HG02678 (cell line): ENCODE measurements around the gene PGRMC1.
"Not testable (repeated sequence)": the region's sequence is repeated elsewhere in the genome, so short reads cannot be mapped to it uniquely, and the experiment has no call there.

Experiments used
- ATAC-seq: cut with Tn5 transposase; IDR thresholded peaks from one replicate; pipeline ENCODE4 v1.9.1; 2021; ENCODE audit warnings: mild to moderate bottlenecking, moderate library complexity; ENCODE audit not compliant: unreplicated experiment

Gene PGRMC1

DNA sequence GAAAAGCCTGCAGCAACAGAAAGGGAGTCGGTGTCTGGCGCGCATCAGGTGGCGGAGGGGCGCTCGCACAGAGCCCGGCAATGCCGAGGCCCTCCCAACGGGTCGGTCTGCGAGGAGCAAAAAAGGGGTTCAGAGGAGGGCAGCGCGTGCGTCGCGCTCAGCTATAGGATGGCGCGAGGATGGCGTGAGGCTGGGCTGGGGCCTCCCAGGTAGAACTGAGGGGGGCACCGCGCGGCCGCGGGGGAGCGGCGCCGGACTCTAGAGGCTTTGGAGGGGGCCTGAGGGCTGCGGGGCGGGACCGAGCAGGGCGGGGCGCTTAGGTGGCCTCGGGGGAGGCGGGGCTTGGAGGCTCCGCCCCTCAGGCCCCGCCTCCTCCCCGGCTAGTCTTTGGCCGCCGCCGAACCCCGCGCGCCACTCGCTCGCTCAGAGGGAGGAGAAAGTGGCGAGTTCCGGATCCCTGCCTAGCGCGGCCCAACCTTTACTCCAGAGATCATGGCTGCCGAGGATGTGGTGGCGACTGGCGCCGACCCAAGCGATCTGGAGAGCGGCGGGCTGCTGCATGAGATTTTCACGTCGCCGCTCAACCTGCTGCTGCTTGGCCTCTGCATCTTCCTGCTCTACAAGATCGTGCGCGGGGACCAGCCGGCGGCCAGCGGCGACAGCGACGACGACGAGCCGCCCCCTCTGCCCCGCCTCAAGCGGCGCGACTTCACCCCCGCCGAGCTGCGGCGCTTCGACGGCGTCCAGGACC lies at the start of gene PGRMC1:
Gene PGRMC1 (plus strand): TSS at position 414 of the 751 bp plus-strand sequence. CDS start 79 bp downstream, at position 493.
- ATAC-seq: peak; percentile 93

DNA sequence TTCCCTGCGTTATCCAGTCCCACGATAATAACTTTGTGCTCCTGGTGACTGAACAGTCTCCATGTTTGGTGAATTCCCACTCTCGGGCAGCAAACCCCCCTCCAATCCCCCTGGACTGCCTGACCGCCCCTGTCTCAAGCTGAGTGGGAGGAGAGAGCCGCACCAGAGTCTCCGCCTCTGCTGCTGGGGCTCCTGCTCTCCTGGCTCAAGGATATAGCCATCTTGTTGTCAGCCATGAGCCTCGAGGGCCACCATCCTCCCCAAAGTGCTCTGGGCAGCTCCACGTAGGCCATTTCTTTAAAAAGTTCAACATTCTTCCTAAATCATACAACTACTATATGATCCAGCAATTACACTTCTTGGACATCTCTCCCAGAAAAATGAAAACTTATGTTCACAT lies 49.3 kb upstream of the PGRMC1 start:
- no peak for ATAC-seq

DNA sequence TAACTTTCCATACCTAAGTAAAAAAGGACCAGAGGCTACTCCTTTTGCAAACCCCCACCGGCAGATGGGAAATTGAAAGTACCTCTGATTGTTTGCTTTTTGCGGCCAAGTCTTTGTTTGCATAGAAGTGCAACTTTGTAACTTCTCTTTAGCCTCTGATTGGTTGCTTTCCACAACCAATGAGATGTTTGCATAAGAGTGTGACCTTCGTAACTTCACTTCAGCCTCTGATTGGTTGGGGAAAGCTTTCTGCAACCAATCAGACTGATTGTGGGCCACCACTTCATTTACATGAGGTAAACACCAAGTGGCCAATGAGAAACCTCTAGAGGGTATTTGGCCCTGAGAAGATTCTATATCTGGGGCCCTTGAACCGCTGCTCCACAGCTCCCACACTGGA lies 48.8 kb upstream of the PGRMC1 start:
- no peak for ATAC-seq

DNA sequence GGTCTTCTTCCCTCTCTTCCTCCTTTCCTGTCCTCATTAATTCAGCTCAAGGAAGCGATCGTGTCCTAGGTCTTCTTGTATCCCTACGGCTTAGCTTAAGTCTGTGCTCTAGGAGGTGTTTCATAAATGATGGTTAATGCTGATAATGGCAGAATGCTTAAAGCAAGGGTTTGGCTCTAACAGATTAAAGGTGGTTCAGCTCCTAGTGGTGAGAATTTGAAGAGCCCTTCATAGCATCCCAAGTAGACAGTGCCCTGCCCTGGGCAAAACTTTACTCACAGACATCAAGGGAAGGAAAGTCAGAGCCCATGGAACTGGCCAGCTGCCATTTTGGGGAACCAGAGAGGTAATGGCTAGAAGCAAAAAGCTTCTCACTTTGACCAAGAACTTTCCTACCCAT lies 47.0 kb upstream of the PGRMC1 start:
- ATAC-seq: no peak

DNA sequence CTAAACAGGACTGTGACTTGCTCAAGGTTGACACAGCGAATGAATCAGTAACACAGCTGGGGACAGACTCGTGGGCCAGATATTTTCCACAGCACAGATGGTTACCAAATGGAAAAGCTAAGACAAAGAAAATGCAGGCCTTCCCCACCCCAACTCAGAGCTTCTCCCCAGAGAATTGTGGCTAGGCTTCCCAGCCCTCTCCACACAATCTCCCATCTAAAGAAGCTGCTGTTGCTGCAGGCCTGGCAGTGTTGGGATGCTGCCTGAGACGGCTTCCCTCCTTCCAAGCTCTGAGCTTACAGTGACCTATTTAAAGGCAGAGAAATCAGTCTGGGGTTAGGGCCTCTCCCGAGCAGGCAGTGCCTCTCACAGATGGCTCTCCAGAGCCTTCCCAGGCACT lies 46.5 kb upstream of the PGRMC1 start:
- no peak for ATAC-seq

DNA sequence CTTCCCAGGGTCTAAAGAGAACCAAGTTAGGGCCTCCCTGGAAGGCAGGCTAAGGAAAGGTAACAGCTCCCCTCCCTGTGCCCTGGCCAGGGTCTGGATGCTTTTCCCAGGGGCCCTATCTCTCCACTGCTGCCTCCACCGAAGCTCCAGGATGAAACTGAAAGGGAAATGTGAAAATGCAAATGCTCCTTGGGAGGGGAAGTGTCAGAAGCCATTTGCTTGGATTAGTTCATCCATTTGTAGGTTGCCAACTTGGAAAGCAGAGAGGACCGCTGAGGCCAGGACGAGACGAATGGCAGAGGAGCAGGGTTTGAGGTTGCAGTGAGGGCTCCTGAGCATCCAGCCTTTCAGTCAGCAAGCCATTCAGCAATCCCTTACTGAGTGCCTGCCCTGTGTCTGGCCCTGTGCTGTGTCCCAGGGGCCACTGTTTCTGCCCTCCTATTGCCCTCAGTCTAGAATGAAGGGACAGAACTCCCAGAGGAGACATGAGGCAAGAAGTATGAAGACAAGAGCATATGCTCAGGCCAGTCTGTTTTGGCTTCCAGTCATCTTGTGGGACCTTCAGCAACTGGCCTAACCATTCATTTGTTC lies 45.9 kb upstream of the PGRMC1 start:
- no peak for ATAC-seq

DNA sequence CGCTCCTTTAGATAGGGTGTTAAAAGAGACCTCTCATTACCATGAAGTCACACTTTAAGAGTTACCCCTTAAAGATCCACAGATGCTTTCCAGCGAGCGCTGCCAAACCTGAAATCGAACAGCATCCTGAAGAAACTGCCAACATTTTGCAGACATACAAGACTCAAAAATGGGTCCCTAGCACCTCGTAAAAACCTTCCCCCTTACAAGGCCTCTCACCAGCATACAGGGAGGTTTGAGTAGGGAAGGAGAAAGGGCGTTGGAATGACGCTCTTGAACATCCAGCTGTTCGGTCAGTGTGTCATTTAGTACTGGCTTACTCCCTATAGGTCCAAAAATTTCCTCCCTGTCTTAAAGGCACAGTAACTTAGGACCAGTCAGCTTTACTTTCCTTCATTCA lies 45.3 kb upstream of the PGRMC1 start:
- ATAC-seq: no peak

DNA sequence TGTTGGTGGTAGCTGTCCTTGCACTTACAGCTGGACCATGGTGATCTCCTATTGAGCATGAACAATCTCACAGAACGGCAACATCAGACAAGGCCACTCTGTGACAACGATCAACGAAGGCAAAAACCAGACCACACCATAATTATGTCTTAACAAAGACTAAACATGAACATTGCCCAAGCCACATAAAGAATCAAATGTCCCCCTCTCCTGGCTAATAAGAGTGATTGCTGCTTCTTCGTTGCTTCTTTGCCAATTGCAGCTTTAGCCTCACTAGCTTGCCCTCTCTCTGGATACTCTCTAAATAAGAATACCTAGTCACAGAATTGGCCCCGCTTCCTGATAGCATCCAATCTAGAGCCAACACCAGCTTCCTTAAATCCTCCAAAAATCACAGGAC lies 41.5 kb upstream of the PGRMC1 start:
- ATAC-seq: no peak

DNA sequence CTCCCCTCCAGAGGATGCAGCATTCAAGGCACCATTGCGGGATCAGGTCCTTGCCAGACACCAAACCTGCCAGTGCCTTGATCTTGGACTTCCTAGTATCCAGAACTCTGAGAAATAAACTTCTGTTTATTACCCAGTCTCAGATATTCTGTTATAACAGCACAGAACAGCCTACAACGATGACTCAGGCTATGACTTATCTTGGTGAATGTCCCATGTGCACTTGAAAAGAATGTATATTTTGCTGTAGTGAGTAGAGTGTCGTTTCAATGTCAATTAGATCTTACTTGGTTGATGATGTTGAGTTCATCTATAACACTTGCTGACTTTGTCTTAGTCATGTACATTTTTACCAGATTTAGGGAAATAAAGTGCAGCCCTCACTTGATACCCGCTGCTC lies 34.5 kb upstream of the PGRMC1 start:
- no peak for ATAC-seq

DNA sequence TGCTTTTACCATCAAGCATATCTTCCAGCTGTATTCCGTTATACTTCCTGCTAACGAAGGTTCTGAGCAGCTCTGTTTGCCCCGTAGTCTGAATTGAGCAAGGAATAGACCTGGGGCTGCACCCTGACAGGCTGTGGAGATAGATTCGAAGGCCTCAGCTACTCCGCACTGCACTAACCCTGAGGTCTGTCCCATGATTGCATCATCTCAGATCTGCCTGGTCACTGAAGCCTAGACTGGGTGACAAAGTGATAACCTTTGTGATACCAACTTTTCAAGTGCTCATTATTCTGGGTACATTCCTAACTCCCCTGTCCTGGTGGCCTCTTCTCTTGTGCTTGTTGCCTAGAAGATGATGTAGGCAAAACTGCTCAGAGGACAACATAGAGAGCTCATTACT lies 29.9 kb upstream of the PGRMC1 start:
- ATAC-seq: no peak

DNA sequence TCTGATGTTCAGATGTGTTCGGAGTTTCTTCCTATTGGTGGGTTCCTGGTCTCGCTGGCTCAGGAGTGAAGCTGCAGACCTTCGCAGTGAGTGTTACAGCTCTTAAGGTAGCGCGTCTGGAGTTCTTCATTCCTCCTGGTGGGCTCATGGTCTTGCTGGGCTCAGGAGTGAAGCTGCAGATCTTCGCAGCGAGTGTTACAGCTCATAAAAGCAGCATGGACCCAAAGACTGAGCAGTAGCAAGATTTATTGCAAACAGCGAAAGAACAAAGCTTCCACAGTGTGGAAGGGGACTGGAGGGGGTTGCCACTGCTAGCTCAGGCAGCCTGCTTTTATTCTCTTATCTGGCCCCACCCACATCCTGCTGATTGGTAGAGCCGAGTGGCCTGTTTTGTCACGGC lies 28.6 kb upstream of the PGRMC1 start:
- ATAC-seq: not testable (repeated sequence)

DNA sequence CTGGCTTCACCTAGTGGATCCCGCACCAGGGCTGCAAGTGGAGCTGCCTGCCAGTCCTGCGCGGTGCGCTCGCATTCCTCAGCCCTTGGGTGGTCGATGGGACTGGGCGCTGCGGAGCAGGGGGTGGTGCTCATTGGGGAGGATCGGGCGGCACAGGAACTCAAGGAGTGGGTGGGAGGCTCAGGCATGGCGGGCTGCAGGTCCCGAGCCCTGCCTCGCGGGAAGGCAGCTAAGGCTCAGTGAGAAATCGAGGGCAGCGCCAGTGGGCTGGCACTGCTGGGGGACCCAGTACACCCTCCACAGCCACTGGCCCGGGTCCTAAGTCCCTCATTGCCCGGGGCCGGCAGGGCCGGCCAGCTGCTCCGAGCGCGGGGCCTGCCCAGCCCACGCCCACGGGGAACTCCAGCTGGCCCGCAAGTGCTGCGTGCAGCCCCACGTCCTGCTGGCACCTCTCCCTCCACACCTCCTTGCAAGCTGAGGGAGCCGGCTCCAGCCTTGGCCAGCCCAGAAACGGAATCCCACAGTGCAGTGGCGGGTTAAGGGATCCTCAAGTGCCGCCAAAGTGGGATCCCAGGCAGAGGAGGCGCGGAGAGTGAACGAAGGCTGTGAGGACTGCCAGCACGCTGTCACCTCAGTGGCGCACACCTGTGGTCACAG lies 27.6 kb upstream of the PGRMC1 start:
- ATAC-seq: no peak

DNA sequence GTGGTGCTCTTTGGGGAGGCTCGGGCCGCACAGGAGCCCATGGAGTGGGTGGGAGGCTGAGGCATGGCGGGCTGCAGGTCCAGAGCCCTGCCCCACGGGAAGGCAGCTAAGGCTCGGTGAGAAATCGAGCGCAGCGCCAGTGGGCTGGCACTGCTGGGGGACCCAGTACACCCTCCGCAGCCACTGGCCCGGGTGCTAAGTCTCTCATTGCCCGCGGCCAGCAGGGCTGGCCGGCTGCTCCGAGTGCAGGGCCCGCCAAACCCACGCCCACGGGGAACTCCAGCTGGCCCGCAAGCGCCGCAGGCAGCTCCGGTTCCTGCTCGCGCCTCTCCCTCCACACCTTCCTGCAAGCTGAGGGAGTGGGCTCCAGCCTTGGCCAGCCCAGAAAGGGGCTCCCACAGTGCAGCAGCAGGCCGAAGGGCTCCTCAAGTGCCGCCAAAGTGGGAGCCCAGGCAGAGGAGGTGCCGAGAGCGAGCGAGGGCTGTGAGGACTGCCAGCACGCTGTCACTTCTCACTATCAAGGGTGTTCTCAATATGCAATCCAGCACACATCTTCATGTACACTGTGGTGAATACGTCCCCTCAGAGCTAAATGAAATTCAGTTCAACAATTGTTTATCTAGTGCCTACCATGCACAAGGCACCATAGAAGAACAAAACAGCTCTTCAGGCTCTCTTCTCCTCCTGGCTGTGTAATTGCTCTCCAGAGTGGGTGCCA lies 25.0 kb upstream of the PGRMC1 start:
- ATAC-seq: not testable (repeated sequence)

DNA sequence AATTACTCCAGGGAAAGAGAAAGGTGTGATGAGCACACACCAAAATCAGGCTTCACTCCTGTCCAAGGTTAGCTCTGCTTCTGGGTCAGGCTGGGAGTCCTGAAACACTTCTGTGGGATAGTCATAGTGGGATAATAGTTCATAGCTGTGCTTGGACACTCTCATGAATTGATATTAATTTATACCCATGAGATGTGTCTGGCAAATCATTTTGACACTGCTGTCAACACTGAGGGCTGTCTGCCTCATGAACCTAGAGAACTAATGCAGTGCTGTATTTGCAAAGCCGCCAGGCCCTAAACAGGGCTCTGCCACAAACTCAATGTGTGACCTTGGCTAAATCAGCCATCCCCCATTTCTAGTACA lies 24.5 kb upstream of the PGRMC1 start:
- no peak for ATAC-seq

DNA sequence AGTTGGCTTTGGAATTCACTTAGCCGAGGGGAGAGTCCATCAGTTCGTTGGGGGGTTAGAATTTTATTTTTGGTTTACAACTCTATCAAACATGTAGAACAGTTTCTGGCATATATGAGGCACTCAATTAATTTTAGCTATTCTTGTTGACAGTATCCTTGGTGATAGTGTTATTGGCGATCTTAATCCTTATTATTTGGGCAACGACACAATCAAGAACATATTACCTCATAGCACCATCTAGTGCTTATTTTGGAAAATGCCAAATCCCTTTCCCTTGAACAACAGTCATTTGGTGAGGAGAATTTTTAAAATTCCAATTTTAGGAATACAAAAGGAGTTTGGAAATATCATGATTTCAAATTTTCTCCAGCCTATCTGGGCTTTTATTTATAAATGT lies 17.9 kb upstream of the PGRMC1 start:
- ATAC-seq: no peak

DNA sequence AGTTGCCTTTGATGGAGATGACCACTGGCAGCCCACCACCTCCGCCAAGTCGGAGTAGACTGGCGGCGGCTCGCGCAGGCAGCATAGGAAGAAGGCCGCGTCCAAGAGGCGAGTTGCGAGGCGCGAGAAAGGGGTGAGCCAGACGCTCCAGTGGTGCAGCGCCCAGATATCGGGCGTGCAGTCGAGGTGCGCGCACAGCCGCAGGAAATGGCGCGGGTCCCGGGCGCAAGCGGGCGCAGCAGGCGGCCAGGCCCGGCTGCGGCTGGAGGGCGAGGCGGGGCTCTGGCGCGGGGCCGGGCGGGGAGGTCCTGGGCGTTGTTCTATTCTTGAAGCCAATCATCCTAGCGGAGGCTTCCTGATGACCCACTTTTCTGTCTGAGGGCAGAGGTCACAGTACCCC lies 13.2 kb upstream of the PGRMC1 start:
- ATAC-seq: no peak

DNA sequence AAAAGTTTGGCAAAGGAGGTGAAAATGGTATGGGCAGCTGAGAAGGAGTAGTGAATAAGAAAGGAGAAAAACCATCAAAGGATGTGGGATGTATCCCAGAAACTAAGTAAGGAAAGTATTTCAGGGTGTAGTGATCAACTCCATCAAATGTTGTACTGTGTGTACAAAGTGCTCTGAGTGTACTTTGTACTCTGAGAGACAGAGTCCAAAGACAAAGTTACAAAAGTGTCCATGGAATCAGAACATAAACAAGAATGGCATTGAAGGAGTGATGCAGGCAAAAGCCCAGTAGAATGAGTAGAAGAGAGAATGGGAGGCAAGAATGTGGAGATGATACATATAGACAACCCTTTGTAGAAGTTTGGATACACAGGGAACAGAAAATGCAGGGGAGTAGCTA lies 12.3 kb upstream of the PGRMC1 start:
- no peak for ATAC-seq

DNA sequence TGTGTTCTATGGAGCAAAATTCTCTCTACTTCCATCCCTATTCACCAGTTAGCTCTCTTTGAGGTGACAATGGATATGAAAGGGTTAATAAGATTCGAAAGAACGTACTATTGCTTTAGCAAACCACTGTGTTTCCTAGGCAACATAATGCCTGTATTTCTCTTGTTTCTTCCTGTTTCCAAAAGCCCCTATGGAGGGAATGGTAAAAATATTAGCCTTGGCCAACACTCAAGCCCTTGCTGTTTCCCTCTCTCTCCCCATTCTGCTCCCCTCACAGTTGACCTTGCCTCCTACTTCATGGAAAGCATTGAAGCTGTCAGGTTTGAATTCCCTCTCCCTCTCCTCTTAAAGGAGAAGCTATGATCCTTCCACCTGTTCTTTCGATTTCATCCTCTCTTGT lies 9.6 kb upstream of the PGRMC1 start:
- ATAC-seq: no peak

DNA sequence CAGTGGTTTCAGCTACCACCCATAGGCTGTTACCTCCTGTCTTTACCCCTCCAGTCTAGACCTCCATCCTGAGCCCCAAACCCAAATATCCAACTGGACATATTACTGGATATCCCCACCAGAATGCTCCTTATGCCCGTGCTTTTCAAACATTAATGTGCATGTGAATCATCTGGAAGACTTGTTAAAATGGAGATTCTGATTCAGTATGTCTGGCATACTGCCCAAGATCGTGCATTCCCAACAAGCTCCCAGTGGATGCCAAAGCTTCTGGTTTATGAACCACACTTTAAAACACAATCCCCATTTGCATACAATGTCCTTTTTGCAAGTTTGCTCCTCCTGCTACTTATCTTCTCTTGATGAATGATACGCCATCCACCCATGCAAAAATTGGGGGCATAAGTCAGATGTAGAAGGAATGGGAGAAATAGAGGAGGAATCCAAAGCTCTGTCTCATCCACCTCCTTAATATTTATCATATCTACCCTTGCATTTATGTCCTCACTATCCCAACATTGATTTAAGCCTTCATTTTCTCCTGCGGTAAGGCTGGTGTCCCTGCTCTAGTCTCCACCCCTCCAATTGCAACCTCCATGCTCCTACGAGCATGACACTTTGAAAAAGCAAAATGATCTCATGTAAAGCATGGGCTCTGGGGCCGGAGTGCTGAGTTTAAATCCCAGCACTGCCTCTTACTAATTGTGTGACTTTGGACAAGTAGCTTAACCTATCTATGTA lies 7.4 kb upstream of the PGRMC1 start:
- no peak for ATAC-seq

DNA sequence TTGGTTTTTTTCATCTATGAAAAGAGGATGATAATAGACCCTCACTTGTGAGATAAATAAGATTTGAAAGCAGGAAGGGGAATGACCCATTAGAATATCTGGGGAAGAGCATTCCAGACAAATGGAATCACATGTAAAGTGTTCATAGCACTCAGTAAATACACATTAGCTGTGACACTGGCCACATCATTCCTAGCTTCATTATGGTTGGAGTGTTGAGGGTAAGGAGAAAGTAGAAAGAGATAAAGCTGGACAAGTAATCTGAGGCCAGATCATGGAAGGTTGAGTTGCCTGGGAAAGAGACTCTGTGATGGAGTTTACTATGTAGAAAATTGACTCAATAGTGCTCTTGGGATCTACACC lies 6.9 kb upstream of the PGRMC1 start:
- no peak for ATAC-seq

DNA sequence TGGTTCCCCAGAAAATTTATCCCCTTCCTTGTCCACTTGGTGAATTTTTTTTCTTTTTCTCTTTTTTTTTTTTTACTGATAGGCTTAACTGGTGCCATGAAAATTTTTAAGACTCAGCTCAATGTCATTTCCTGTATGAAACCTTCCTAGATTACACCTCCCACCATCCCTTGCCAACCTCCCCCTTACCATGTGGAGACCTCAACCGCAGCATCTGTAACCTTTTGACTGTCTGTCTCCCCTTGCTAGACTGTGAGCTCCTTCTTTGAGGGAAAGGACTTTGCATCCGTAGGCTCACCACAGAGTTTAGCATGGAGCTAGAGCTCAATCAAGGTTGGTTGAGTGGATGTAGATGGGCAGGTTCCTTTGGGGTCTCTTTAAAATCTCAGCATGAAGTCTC lies 5.2 kb upstream of the PGRMC1 start:
- no peak for ATAC-seq
